ENCODE results near the gene NFKBIL1.

Gene NFKBIL1

GRCh38 chr6:31572041-31572911 is 24.9 kb downstream of the NFKBIL1 start, which contains the start of gene LTA (continued):
- TF ChIP-seq, protein P1, sequence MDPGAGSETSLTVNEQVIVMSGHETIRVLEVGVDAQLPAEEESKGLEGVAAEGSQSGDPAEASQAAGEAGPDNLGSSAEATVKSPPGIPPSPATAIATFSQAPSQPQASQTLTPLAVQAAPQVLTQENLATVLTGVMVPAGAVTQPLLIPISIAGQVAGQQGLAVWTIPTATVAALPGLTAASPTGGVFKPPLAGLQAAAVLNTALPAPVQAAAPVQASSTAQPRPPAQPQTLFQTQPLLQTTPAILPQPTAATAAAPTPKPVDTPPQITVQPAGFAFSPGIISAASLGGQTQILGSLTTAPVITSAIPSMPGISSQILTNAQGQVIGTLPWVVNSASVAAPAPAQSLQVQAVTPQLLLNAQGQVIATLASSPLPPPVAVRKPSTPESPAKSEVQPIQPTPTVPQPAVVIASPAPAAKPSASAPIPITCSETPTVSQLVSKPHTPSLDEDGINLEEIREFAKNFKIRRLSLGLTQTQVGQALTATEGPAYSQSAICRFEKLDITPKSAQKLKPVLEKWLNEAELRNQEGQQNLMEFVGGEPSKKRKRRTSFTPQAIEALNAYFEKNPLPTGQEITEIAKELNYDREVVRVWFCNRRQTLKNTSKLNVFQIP (CRISPR knock-in tag; IDR thresholded peaks at IDR 0.05; ENCODE audit: borderline replicate concordance, low read depth) = no peak
- no peak for TF ChIP-seq TOX (CRISPR knock-in tag; IDR thresholded peaks at IDR 0.05; ENCODE audit: borderline replicate concordance)

- TF ChIP-seq, protein P2, sequence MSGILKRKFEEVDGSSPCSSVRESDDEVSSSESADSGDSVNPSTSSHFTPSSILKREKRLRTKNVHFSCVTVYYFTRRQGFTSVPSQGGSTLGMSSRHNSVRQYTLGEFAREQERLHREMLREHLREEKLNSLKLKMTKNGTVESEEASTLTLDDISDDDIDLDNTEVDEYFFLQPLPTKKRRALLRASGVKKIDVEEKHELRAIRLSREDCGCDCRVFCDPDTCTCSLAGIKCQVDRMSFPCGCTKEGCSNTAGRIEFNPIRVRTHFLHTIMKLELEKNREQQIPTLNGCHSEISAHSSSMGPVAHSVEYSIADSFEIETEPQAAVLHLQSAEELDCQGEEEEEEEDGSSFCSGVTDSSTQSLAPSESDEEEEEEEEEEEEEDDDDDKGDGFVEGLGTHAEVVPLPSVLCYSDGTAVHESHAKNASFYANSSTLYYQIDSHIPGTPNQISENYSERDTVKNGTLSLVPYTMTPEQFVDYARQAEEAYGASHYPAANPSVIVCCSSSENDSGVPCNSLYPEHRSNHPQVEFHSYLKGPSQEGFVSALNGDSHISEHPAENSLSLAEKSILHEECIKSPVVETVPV (CRISPR knock-in tag; IDR thresholded peaks at IDR 0.05) = no peak
- no peak for TF ChIP-seq PPARA (CRISPR knock-in tag; IDR thresholded peaks at IDR 0.05; ENCODE audit: borderline replicate concordance)
- TF ChIP-seq GLIS3 (CRISPR knock-in tag; IDR thresholded peaks at IDR 0.05) = no peak
- no peak for TF ChIP-seq ARNTL (CRISPR knock-in tag; IDR thresholded peaks at IDR 0.05; ENCODE audit: borderline replicate concordance, low read depth)
- no peak for TF ChIP-seq ZC3H10 (CRISPR knock-in tag; IDR thresholded peaks at IDR 0.05)
- no peak for TF ChIP-seq ISL1 (CRISPR knock-in tag; IDR thresholded peaks at IDR 0.05)
- TF ChIP-seq, protein P3, sequence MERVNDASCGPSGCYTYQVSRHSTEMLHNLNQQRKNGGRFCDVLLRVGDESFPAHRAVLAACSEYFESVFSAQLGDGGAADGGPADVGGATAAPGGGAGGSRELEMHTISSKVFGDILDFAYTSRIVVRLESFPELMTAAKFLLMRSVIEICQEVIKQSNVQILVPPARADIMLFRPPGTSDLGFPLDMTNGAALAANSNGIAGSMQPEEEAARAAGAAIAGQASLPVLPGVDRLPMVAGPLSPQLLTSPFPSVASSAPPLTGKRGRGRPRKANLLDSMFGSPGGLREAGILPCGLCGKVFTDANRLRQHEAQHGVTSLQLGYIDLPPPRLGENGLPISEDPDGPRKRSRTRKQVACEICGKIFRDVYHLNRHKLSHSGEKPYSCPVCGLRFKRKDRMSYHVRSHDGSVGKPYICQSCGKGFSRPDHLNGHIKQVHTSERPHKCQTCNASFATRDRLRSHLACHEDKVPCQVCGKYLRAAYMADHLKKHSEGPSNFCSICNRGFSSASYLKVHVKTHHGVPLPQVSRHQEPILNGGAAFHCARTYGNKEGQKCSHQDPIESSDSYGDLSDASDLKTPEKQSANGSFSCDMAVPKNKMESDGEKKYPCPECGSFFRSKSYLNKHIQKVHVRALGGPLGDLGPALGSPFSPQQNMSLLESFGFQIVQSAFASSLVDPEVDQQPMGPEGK (CRISPR knock-in tag; IDR thresholded peaks at IDR 0.05; ENCODE audit: borderline replicate concordance) = no peak
- no peak for TF ChIP-seq CSDC2 (CRISPR knock-in tag; IDR thresholded peaks at IDR 0.05)
- TF ChIP-seq SNAI2 (CRISPR knock-in tag; IDR thresholded peaks at IDR 0.05) = no peak
- TF ChIP-seq OSR1 (CRISPR knock-in tag; IDR thresholded peaks at IDR 0.05) = no peak
- TF ChIP-seq ZFP30 (CRISPR knock-in tag; IDR thresholded peaks at IDR 0.05) = no peak
- TF ChIP-seq RARB (CRISPR knock-in tag; IDR thresholded peaks at IDR 0.05) = no peak
- TF ChIP-seq ZNF70 (CRISPR knock-in tag; IDR thresholded peaks at IDR 0.05) = no peak
- TF ChIP-seq, protein P4, sequence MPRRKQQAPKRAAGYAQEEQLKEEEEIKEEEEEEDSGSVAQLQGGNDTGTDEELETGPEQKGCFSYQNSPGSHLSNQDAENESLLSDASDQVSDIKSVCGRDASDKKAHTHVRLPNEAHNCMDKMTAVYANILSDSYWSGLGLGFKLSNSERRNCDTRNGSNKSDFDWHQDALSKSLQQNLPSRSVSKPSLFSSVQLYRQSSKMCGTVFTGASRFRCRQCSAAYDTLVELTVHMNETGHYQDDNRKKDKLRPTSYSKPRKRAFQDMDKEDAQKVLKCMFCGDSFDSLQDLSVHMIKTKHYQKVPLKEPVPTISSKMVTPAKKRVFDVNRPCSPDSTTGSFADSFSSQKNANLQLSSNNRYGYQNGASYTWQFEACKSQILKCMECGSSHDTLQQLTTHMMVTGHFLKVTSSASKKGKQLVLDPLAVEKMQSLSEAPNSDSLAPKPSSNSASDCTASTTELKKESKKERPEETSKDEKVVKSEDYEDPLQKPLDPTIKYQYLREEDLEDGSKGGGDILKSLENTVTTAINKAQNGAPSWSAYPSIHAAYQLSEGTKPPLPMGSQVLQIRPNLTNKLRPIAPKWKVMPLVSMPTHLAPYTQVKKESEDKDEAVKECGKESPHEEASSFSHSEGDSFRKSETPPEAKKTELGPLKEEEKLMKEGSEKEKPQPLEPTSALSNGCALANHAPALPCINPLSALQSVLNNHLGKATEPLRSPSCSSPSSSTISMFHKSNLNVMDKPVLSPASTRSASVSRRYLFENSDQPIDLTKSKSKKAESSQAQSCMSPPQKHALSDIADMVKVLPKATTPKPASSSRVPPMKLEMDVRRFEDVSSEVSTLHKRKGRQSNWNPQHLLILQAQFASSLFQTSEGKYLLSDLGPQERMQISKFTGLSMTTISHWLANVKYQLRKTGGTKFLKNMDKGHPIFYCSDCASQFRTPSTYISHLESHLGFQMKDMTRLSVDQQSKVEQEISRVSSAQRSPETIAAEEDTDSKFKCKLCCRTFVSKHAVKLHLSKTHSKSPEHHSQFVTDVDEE (CRISPR knock-in tag; IDR thresholded peaks at IDR 0.05) = no peak
- no peak for TF ChIP-seq TCF4 (CRISPR knock-in tag; IDR thresholded peaks at IDR 0.05; ENCODE audit: borderline replicate concordance)
- no peak for TF ChIP-seq BACH2 (CRISPR knock-in tag; IDR thresholded peaks at IDR 0.05; ENCODE audit: borderline replicate concordance)
Observed at GRCh38 chr6:31573239-31574105, 26.1 kb downstream of the NFKBIL1 start.

GRCh38 chr6:31574106-31575061 is 27.0 kb downstream of the NFKBIL1 start:
- no peak for ATAC-seq
- TF ChIP-seq, protein P4 (CRISPR knock-in tag; IDR thresholded peaks at IDR 0.05) = no peak
- TF ChIP-seq ISL1 (CRISPR knock-in tag; IDR thresholded peaks at IDR 0.05) = no peak
- TF ChIP-seq CREB5 (CRISPR knock-in tag; IDR thresholded peaks at IDR 0.05; ENCODE audit: low read depth) = no peak
- TF ChIP-seq, protein P3 (CRISPR knock-in tag; IDR thresholded peaks at IDR 0.05; ENCODE audit: borderline replicate concordance) = no peak
- TF ChIP-seq RARB (CRISPR knock-in tag; IDR thresholded peaks at IDR 0.05) = no peak

More at GRCh38 chr6:31573239-31574105, 26.1 kb downstream of the NFKBIL1 start:
- no peak for ATAC-seq

Data from SK-N-SH treated with all-trans-retinoic acid at 6 μM for 48 hours (cell line).